ENCODE results near the gene TBX15. TPM values are rescaled to one million over a fixed set of nuclear protein-coding genes. Genes with fewer than 3 reads are reported as not detected.
A peak's percentile ranks its signal among the peaks of the same experiment; 100 is the strongest.

TBX15 gene
- total RNA-seq, 8 experiments from 2014 or later: 0.11 to 104 (median 5.3) TPM

GRCh38 chr1:119000371-119001180 lies 12.4 kb upstream of the TBX15 start:
- WGBS, 10 experiments: 9 to 75% (median 20%) methylated on average over 1 to 34 of the region's 44 CpGs; no CpG with 5 or more reads in 1 of the 10 experiments
- in situ Hi-C loops (cut with MboI; ENCODE audit: low pct_unique_long_range_greater_than_20kb in 2 of 9, low sequenced_read_pairs in 9 of 9, unreplicated experiment in 9 of 9): loop anchor here in 3 of 9 experiments (10.0 to 25.0 kb wide), 2 partner anchors 838 to 846 kb away; no protein-coding TSS in a partner anchor
- ATAC-seq (replicated peaks in 6 of 8): peak in 5 of 8 experiments; percentile 10 to 79 (median 71)
- Histone ChIP-seq H3K4me3 (peak overlapping the region in 3 of 5 donors; percentile 3 to 20 (median 16)), H3K27ac (no peak overlapping the region), H3K4me1 (replicated peaks in 1 of 2) (peaks cover 0 to 2% of the 10 kb centered on the region in 2 donors)

- 0 to 78% (median 50%) methylated on average over 1 to 24 of the region's 27 CpGs; no CpG with 5 or more reads in 2 of the 10 experiments for WGBS, 10 experiments
- Histone ChIP-seq H3K27ac (no peak overlapping the region), H3K4me3 (no peak overlapping the region), H3K4me1 (replicated peaks in 1 of 2) (peaks cover 0 to 2% of the 10 kb centered on the region in 2 donors)
- in situ Hi-C loops (cut with MboI; ENCODE audit: low pct_unique_long_range_greater_than_20kb in 2 of 9, low sequenced_read_pairs in 9 of 9, unreplicated experiment in 9 of 9): loop anchor here in 7 of 9 experiments (10.0 to 25.0 kb wide), 3 partner anchors 837 to 912 kb away; no protein-coding TSS in a partner anchor
- ATAC-seq (replicated peaks in 6 of 8): no peak
These were observed 11.4 kb upstream of the TBX15 start for GRCh38 chr1:118999348-119000071.

- Histone ChIP-seq H3K27ac (no peak overlapping the region), H3K4me3 (no peak overlapping the region), H3K4me1 (replicated peaks in 1 of 2) (peaks cover 0 to 10% of the 10 kb centered on the region in 2 donors)
- ATAC-seq (replicated peaks in 6 of 8): no peak
- in situ Hi-C loops (cut with MboI; ENCODE audit: low pct_unique_long_range_greater_than_20kb in 2 of 9, low sequenced_read_pairs in 9 of 9, unreplicated experiment in 9 of 9): loop anchor here in 4 of 9 experiments (25.0 kb wide), 2 partner anchors 836 to 911 kb away; no protein-coding TSS in a partner anchor
- WGBS, 10 experiments: 65 to 90% (median 83%) methylated on average over 1 to 2 of the region's 2 CpGs; no CpG with 5 or more reads in 1 of the 10 experiments
These were observed 10.0 kb upstream of the TBX15 start for GRCh38 chr1:118998171-118998570.

- Histone ChIP-seq H3K27ac (no peak overlapping the region), H3K4me1 (replicated peaks in 1 of 2) (peaks cover 4 to 10% of the 10 kb centered on the region in 2 donors), H3K4me3 (no peak overlapping the region)
- ATAC-seq (replicated peaks in 6 of 8): no peak
- WGBS, 10 experiments: 39 to 80% (median 59%) methylated on average over 1 to 5 of the region's 7 CpGs; no CpG with 5 or more reads in 4 of the 10 experiments
- in situ Hi-C loops (cut with MboI; ENCODE audit: low pct_unique_long_range_greater_than_20kb in 2 of 9, low sequenced_read_pairs in 9 of 9, unreplicated experiment in 9 of 9): loop anchor here in 4 of 9 experiments (25.0 kb wide), 2 partner anchors 835 to 910 kb away; no protein-coding TSS in a partner anchor
These were observed 9.1 kb upstream of the TBX15 start for GRCh38 chr1:118997225-118997624.

- Histone ChIP-seq H3K27ac (no peak overlapping the region), H3K4me3 (no peak overlapping the region), H3K4me1 (replicated peaks in 1 of 2) (peaks cover 4 to 7% of the 10 kb centered on the region in 2 donors)
- in situ Hi-C loops (cut with MboI; ENCODE audit: low pct_unique_long_range_greater_than_20kb in 2 of 9, low sequenced_read_pairs in 9 of 9, unreplicated experiment in 9 of 9): loop anchor here in 4 of 9 experiments (25.0 kb wide), 2 partner anchors 833 to 908 kb away; no protein-coding TSS in a partner anchor
- ATAC-seq (replicated peaks in 6 of 8): no peak
- WGBS, 10 experiments: 53 to 100% (median 100%) methylated on average over 1 to 3 of the region's 3 CpGs; no CpG with 5 or more reads in 1 of the 10 experiments
These were observed 7.3 kb upstream of the TBX15 start for GRCh38 chr1:118995312-118996016.

GRCh38 chr1:118993700-118994026 lies 5.5 kb upstream of the TBX15 start:
- in situ Hi-C loops (cut with MboI; ENCODE audit: low pct_unique_long_range_greater_than_20kb in 2 of 9, low sequenced_read_pairs in 9 of 9, unreplicated experiment in 9 of 9): loop anchor here in 4 of 9 experiments (25.0 kb wide), 2 partner anchors 831 to 906 kb away; no protein-coding TSS in a partner anchor
- WGBS, 10 experiments: 23 to 100% (median 64%) methylated on average over 1 to 9 of the region's 9 CpGs
- H3K27ac ChIP-seq: no peak overlapping the region
- H3K4me3 ChIP-seq: no peak overlapping the region
- ATAC-seq (replicated peaks in 6 of 8): no peak
- H3K4me1 ChIP-seq (replicated peaks in 1 of 2): peaks cover 4 to 24% of the 10 kb centered on the region in 2 donors

- H3K4me1 ChIP-seq (replicated peaks in 1 of 2): peaks cover 4 to 29% of the 10 kb centered on the region in 2 donors
These were observed 4.9 kb upstream of the TBX15 start for GRCh38 chr1:118992868-118993699.

GRCh38 chr1:118992237-118992825 lies 4.2 kb upstream of the TBX15 start:
- whole genome bisulfite sequencing, 10 experiments: 16 to 96% (median 86%) methylated on average over 2 to 22 of the region's 22 CpGs
- no peak overlapping the region for H3K27ac ChIP-seq
- no peak for ATAC-seq (replicated peaks in 6 of 8)
- no peak overlapping the region for H3K4me3 ChIP-seq
- H3K4me1 ChIP-seq (replicated peaks in 1 of 2): peaks cover 4 to 29% of the 10 kb centered on the region in 2 donors
- in situ Hi-C loops (cut with MboI; ENCODE audit: low pct_unique_long_range_greater_than_20kb in 2 of 9, low sequenced_read_pairs in 9 of 9, unreplicated experiment in 9 of 9): loop anchor here in 4 of 9 experiments (25.0 kb wide), 2 partner anchors 830 to 905 kb away; no protein-coding TSS in a partner anchor

More at GRCh38 chr1:118992868-118993699, 4.9 kb upstream of the TBX15 start:
- H3K27ac ChIP-seq: no peak overlapping the region
- H3K4me3 ChIP-seq: no peak overlapping the region
- WGBS, 10 experiments: 11 to 91% (median 62%) methylated on average over 3 to 47 of the region's 53 CpGs
- in situ Hi-C loops (cut with MboI; ENCODE audit: low pct_unique_long_range_greater_than_20kb in 2 of 9, low sequenced_read_pairs in 9 of 9, unreplicated experiment in 9 of 9): loop anchor here in 4 of 9 experiments (25.0 kb wide), 2 partner anchors 831 to 906 kb away; no protein-coding TSS in a partner anchor
- ATAC-seq (replicated peaks in 6 of 8): peak in 4 of 8 experiments; percentile 16 to 43 (median 29)

GRCh38 chr1:118991448-118991847 lies 3.3 kb upstream of the TBX15 start:
- in situ Hi-C loops (cut with MboI; ENCODE audit: low pct_unique_long_range_greater_than_20kb in 2 of 9, low sequenced_read_pairs in 9 of 9, unreplicated experiment in 9 of 9): loop anchor here in 4 of 9 experiments (25.0 kb wide), 2 partner anchors 829 to 904 kb away; no protein-coding TSS in a partner anchor
- H3K4me3 ChIP-seq: no peak overlapping the region
- H3K4me1 ChIP-seq (replicated peaks in 1 of 2): peaks cover 4 to 29% of the 10 kb centered on the region in 2 donors
- H3K27ac ChIP-seq: no peak overlapping the region
- no peak for ATAC-seq (replicated peaks in 6 of 8)
- WGBS, 10 experiments: 36 to 100% (median 60%) methylated on average over 1 to 4 of the region's 4 CpGs; no CpG with 5 or more reads in 1 of the 10 experiments

- ATAC-seq (replicated peaks in 6 of 8): peak in 1 of 8 experiments; percentile 0
- in situ Hi-C loops (cut with MboI; ENCODE audit: low pct_unique_long_range_greater_than_20kb in 2 of 9, low sequenced_read_pairs in 9 of 9, unreplicated experiment in 9 of 9): loop anchor here in 4 of 9 experiments (25.0 kb wide), 2 partner anchors 828 to 903 kb away; no protein-coding TSS in a partner anchor
- H3K27ac ChIP-seq: no peak overlapping the region
- peaks cover 4 to 29% of the 10 kb centered on the region in 2 donors for H3K4me1 ChIP-seq (replicated peaks in 1 of 2)
- H3K4me3 ChIP-seq: no peak overlapping the region
- WGBS, 10 experiments: 67 to 97% (median 82%) methylated on average over 4 to 8 of the region's 8 CpGs; no CpG with 5 or more reads in 4 of the 10 experiments
These were observed 2.5 kb upstream of the TBX15 start for GRCh38 chr1:118990513-118991152.

All from motor neuron (in vitro differentiated cells).